ENCODE data around the gene LIPT2.

LIPT2 gene

GRCh38 chr11:74465291-74465708 lies 28.2 kb downstream of the LIPT2 start:
- DNase-seq (ENCODE audit: low spot score): no peak

GRCh38 chr11:74464746-74465145 lies 28.8 kb downstream of the LIPT2 start:
- no peak for DNase-seq (ENCODE audit: low spot score)

GRCh38 chr11:74463216-74463615 lies 30.3 kb downstream of the LIPT2 start:
- no peak for DNase-seq (ENCODE audit: low spot score)

DNA sequence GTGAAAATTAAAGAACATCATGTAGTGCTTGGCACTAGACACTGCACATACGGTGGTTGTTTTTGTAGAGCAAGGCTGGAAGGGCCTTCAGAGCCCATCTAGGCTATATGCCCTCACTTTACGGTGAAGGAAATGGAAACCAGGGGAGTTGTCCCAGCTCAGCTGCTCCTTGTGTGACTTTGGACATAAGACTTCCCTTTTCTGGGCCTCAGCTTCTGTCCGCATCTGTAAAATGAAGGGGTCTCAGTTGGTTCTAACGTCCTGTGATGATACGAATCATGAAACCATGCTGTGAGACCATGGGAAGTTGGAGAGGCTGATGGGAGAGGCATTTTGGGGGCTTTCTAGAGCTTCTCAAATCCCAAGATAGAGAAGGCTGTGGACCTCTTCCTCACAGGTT lies 30.9 kb downstream of the LIPT2 start:
- no peak for DNase-seq (ENCODE audit: low spot score)

DNA sequence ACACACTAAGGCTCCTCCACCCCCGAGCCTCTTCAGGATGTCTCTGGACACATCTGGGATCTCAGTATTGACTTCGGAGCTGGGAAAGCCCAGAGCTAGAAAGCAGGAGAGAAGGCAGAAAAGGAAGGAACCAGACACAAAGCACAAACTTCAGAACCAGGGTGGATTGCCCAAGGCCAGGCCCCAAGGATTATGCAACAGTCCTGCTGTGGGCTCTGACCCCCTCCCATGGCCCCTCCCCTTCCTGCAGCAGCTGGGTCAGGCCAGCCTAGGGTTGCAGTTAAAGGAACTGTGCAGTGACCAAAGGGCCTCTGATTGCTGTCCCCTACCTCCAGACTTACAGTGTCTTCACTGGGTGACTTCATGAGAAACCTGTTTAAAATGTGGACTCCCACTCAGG lies 31.5 kb downstream of the LIPT2 start:
- DNase-seq (ENCODE audit: low spot score): peak; percentile 55

DNA sequence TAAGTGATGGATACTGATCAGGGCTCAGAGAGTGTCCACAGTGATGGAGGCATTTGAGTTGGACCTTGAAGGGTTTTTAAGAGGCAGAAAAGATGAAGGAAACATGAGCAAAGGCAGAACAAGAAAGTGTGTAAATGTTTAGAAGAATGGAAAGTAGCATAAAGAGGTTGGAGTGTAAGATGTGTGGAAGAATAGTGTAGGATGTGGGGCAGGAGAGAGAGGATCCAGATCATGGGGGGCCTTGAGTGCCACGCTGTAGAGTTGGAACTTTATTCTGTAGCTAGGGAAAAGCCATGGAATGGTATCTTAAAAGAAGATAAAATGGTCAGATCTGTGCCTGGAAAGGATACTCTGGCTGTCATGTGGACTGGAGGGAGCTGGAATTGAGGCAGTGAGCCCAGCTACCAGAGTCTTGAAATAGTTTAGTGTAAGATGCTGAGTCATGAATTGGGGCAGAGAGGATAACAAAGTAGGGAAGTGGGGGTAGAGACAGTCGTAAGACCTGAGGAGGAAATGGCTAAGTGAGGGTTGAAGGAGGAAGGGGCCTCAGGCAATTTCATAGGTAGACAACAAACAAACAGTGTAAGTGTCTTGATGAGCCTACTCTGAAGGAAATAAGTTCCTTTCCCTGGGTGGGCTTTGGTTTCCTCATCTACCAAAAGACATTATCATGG lies 32.9 kb downstream of the LIPT2 start:
- DNase-seq (ENCODE audit: low spot score): peak; percentile 47

DNA sequence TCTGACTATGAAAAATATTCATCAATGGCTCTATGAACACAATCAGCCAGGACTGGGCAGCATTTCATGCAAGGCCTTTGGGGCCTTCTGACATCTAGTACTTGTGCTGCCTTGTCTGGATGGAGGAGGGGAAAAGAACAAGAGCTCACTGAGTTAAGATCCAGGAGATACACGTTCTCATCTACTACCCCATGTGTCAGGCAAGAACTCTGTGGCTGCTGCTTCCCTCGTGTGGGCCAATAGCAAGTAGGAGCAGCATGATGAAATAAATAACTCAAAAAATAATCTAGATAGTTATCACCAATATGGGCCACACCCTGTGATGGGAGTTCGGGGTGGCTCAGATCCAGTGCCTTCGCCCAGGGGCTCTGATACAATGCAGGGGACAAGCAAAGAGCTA lies 33.5 kb downstream of the LIPT2 start:
- DNase-seq (ENCODE audit: low spot score): no peak

DNA sequence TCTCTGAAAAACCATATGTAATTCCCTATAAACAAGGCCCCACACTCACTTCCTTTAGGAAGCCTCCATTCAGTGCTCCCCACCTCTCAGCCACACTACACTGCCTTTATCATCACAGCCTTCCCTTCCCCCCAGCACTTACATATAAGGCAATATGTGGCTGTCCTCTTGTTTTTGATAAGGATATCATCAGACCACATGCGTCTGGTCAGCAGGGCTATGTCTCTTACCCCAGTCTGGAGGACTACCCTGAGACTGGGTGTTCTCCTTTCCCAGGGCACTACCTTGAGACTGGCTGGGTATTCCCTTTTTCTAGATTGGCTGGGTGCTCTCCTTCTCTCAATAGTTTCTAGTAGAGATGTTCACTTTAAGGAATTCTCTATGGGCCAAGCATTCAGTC lies 33.9 kb downstream of the LIPT2 start:
- DNase-seq (ENCODE audit: low spot score): no peak

GRCh38 chr11:74457356-74457755 lies 36.2 kb downstream of the LIPT2 start:
- DNase-seq (ENCODE audit: low spot score): no peak

DNA sequence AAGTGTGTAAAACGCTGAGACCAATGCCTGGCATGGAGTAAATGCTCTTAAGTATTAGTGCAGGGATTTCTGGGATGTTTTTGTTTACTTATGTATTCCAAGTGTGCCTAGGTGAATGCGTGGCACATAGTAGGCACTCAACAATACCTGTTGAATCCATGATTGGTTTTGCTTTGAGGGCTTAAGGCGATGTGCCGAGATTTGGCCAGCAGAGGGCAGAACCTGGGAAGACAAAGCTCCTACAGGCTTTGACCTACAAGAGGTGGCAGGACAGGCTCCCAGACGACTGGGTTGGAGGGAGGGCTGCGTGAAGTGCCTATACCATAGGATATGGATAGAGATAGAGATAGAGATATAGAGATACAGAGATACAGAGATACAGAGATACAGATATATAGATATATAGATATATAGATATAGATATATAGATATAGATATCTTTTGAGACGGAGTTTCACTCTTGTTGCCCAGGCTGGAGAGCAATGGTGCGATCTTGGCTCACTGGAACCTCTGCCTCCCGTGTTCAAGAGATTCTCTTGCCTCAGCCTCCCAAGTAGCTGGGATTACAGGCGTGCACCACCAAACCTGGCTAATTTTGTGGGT lies 40.0 kb downstream of the LIPT2 start:
- DNase-seq (ENCODE audit: low spot score): no peak

- DNase-seq (ENCODE audit: low spot score): no peak
Observed at GRCh38 chr11:74452366-74452765, 41.2 kb downstream of the LIPT2 start.

DNA sequence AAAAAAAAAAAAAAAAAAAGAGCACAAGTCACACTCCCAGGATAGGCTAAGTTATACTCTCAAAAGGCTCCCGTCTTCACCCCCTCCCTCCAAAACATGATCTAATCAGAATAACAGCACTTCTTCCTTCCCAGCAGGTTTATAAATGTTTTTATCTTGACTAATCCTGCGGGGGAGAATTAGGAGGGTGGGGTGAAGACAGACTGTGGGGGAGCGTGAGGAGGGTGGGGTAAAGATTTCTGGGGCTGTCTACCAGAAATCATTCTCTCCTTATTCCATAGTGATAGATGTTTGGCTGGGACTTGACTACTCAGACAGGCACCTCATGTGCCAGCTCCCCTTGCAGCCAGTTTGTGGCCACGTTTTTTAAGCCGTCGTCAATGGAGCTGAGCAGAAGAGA lies 43.2 kb downstream of the LIPT2 start:
- DNase-seq (ENCODE audit: low spot score): no peak

DNA sequence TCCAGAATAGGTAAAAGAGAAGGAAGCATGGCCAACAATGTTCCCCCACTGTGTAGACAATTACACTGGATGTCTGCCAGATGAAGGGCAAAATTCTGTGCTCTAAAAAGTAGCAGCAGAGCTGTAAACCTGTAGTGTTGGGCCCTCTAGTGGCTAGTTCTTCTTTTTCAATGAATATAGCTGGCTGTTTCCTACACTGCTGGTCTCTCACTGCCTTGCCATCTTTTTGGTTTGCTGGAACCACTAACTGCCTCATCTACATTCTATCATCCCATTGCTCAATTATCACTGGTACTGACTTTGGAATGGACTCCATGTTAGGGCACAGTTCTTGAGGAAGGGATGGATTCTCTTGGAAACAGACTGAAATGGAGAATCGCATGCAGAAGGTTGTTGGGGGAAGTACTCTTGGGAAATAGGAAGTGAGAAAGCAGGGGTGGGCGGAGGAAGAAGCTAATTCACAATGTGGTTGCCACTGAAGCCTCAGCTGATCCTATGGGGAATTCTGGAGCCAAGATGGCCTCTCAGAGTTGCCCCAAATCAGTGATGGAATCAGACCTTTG lies 44.1 kb downstream of the LIPT2 start:
- DNase-seq (ENCODE audit: low spot score): peak; percentile 75

- DNase-seq (ENCODE audit: low spot score): no peak
Observed at GRCh38 chr11:74447720-74448119, 45.8 kb downstream of the LIPT2 start.

DNA sequence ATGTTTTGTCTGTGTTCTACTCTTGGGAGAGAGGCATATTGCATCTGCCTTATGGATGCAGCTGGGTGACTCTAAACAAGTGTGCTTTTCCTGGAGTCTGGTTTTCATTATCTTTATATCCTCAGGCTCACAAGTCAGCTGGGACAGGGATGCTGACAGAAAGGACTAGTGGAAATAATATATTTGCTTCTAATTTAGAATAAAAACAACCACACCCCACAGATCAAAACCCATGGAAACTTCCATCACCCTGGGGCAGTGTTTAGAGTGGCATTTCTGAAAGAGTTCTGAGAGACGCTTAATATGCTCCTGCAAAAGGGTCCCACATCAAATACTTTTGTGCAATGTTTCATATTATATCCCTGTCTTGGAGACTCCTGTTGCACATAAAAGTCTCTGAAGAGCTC lies 47.0 kb downstream of the LIPT2 start:
- DNase-seq (ENCODE audit: low spot score): no peak

DNA sequence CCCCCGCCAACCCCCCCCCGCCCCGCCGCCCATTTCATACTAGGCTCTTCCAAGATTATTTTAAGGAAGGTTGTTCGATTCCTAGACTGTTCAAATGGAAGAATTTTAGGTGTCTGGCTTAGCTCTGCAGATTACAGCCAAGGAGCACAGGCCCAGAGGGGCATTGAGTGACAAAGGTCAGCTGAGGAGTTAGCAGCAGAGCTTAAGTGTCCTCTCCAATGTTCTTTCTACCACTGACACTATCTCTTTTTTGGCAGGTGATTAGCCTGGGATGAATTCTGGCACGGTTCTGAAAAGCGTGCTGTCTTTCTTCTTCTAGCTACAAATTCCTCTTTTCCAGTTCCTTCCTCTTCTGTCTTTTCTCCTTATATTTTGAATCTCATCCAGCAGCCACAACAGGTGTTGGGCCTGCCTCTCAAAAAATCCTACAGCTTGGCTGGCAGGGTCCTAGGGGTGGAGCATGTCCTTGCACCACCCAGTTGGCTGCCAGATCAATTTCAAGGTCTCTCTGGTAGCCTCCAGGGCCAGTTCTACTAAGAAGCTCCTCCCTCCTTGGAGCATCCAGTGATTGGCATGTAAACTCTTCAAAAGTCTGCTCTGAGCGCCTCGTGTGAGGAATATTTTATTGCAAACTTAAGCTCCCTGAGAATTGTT lies 49.2 kb downstream of the LIPT2 start:
- DNase-seq (ENCODE audit: low spot score): no peak

DNA sequence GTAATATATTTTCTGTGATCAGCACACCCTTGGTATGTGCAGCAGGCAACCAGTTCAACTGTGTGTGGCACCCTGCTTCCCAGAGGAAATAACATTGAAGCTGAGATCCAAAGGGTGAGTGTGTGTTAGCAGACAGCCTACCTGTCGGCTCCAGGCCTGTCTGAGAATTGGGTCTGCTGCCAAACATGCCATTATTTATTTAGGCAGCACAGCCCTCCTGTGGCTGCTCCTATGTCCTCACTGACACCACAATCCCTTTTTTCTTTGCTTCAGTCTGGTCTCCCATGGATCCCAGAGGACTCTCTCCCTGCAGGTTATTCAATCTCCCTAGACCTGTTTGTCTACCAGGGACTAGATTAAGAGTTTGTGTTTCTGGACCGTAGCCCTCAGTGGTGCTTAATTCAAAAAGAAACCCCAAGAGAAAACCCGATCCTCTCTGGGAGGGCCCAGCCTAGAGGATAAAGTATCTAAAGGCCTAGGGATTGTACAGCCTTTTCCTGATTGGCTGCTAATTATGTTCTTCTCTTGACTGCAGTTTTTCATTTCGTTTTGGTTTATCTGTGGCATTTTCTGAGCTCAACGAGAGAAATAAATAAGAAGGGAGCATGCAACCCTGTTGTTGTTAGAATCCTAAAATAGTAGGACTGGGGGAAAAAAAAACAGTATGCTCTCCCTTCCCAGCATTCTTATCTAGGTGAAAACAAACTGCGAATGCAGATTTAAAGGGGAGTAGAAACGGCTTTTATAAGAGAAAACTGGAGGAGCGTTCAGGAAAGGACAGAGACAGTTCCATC lies 50.3 kb downstream of the LIPT2 start:
- DNase-seq (ENCODE audit: low spot score): no peak

GRCh38 chr11:74442636-74443035 lies 50.9 kb downstream of the LIPT2 start:
- DNase-seq (ENCODE audit: low spot score): no peak
